NCI-H2227 treated with DMSO at 0.1 percent for 48 hours (cell line): ENCODE results near the gene TIMM50.
A peak's percentile ranks its signal among the peaks of the same experiment; 100 is the strongest.

Experiments
- DNase-seq: peaks from one replicate; lab custom pipeline; 2025; lab: John Stamatoyannopoulos, UW

The TIMM50 gene

DNA sequence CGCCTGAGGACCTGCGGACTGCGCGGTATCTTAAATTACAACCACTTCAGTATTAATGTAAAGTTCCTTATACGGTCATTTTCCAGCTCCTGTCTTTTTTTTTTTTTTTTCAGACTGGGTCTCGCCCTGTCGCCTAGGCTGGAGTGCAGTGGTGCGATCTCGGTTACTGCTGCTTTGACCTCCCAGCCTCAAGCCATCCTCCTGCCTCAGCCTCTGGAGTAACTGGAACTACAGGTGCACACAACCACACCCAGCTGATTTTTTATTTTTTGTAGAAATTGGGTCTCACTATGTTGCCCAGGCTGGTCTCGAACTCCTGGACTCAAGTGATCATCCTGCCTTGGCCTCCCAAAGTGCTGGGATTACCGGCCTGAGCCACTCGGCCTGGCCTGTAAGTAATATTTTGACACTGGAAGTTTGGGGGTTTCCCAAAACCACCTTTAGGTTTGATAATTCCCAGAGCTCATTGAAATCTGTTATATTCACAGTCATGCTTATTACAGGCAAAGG is 52.4 kb downstream of the TIMM50 start:
- no peak for DNase-seq

DNA sequence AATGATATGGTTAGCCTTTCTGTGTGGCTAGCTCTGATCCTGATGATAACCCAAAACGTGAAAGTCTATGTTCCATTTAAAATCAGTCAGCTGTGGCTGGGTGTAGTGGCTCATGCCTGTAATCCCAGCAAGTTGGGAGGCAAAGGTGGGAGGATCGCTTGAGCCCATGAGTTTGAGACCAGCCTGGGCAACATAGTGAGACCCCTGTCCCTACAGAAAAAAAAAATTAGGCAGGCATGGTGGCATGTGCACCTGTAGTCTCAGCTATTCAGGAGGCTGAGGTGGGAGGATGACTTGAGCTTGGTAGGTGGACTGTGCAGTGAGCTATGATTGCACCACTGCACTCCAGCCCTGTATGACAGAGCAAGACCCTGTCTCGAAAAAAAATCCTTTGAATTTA is 53.2 kb downstream of the TIMM50 start:
- DNase-seq, result no peak

DNA sequence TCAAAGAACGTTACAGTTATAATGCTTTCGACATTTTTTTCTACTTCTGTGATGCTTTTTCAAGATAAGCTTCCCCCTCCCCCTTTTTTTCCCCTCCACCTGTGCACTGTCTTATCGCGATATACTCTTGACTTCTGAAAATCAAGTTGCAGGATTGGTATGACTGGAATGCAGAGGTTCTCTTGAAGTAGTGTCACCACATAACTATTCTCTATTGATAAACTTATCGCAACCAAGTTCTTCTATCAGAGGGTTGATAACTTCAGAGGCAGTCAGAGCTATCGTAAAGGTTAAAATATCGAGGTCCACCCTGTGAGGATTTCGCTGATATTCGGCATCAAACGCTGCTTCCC is 58.5 kb downstream of the TIMM50 start:
- DNase-seq, result no peak

DNA sequence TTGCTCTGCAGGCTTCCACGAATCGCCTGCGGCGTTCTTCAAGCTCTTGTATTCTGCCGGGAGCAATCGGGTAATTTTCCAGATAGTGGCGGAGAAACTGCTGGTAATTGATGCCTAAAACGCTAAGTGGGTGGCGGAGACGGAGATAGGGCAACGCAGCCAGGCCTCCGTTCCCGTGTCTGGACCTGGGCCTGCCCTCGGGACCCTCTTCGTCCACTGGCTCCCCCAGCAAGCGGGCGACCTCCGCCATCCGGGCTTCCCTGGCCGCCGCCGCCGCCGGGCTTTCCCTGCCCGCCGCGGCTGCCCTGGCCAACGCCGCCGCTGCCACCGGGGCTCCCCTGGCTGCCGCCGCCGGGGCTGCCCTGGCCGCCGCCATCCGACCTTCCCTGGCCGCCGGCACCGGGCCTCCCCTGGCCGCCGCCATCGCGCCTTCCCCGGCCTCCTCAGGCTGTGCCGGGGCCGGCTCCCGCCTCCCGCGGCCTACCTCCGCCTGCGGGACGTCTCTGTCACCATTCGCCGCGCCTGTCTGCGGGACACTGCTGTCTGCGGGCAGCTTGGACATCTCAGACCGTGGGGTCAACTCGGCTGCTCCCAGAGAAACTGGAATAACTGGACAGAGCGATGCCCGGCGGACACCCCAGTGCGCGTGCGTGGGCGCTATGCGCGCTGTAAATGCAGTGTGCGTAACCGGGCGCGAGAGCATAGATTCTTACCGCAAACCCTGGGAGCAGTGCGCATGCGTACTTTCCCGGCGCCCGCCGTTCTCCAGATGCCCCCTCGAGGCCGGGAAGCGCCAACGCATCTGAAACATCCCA is 59.1 kb downstream of the TIMM50 start, which contains the start of gene EID2:
EID2 (minus strand) TSS at position 644 of the 815 bp plus-strand sequence; CDS start at position 562, 82 bp downstream.
- DNase-seq, result peak; percentile 100

DNA sequence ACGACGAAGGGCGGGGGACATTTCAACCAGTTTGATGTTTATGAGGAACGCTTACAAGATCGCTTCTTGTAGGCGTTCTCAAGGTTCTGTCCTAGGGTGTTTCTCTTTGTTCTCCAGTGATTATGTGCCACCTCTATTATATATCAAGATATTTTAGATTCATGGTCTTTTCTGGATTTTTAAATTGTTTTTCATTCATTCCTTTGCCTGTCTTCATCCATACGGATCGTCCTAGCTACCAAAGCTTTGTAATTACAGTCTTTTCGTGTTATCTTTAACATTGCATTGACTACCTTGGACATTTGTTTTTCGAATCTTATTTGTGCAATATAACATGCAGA is 59.7 kb downstream of the TIMM50 start:
- no peak for DNase-seq
